Stimulated activated CD8-positive, alpha-beta memory T cell treated with anti-CD3 and anti-CD28 coated beads, Interleukin-4, amount 100 ng/mL, for 1 hour (primary cell): ENCODE results near the gene SMIM11.
"Not testable (repeated sequence)": the region's sequence is repeated elsewhere in the genome, so short reads cannot be mapped to it uniquely, and the experiment has no call there.

Experiments used
- DNase-seq, 2 donors: peaks; one replicate each; pipeline ENCODE4 v3.0.0-alpha.2; 2020; ENCODE audit warnings: low read depth in 2 of 2, low spot score in 1 of 2

Gene SMIM11

GRCh38 chr21:34354836-34355235 lies 20.5 kb upstream of the SMIM11 start:
- no peak for DNase-seq

- no peak for DNase-seq
Measured at GRCh38 chr21:34355570-34355969, 19.7 kb upstream of the SMIM11 start.

DNA sequence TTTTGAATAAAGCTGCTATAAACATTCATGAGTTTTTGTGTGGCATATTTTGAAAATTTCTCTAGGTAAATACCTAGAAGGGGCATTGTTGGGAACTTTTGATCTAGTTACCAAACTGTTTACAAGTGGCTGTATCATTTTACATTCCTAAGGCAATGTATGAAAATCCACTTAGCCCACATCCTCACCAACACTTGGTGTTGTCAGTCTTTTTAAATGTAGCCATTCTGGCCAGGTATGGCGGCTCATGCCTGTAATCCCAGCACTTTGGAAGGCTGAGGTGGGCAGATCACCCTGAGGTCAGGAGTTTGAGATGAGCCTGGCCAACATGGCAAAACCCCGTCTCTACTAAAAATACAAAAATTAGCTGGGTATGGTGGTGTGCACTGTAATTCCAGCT lies 17.4 kb upstream of the SMIM11 start:
- no peak for DNase-seq

GRCh38 chr21:34358866-34359265 lies 16.4 kb upstream of the SMIM11 start:
- DNase-seq: no peak

- no peak for DNase-seq
Measured at GRCh38 chr21:34360488-34361241, 14.6 kb upstream of the SMIM11 start.

DNA sequence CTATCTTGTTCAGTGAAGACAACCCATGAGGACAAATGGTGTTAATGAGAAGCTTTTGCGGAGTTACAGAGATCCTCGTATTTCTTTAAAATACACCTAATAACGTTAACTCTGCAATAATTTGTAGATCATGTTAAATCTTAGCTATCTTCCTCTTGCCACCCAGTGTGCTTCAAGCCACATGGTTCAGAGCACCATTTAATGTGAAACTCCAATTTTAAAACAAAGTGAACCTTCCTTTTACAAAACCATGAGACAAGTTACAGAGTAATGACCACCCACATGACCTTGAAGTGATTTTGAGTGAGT lies 13.2 kb upstream of the SMIM11 start:
- DNase-seq: no peak

GRCh38 chr21:34362670-34363069 lies 12.6 kb upstream of the SMIM11 start:
- no peak for DNase-seq

- DNase-seq: no peak
Measured at GRCh38 chr21:34363733-34364132, 11.6 kb upstream of the SMIM11 start, which contains the start of gene KCNE2. KCNE2 (plus strand) TSS chr21:34364006; CDS start chr21:34370479, 6,473 bp downstream.

GRCh38 chr21:34364921-34365320 lies 10.4 kb upstream of the SMIM11 start:
- no peak for DNase-seq

GRCh38 chr21:34365809-34366208 lies 9.5 kb upstream of the SMIM11 start:
- no peak for DNase-seq

DNA sequence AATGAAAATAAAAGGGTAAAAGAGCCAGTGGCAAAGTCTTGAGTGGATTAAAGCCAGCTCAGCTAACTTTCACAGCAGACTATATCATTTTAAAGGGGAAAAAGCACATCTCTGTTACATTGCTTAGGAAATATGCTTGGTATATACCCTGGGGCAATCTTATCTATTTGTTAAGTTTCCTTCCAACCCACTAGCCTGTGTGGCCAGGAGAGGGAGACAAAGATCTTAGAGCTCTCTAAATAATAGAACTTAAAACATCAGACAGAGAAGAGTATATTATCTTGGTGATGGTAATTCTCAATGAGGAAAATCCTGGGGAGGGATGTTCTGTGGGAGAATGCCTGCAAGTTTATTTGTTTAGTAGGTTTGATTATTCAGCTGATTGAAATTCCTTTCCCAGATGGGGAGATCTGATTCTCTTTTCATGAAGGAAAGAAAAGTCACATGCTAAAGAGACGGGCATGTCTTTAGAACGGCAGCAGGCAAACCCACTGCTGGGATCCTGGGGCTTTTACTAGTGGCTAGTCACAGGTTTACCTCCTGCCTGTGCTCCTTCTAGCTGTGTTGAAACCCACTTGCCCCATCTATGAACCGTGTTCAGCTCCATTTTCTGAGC lies 7.9 kb upstream of the SMIM11 start:
- DNase-seq: peak in 1 of 2 donors; percentile 8

DNA sequence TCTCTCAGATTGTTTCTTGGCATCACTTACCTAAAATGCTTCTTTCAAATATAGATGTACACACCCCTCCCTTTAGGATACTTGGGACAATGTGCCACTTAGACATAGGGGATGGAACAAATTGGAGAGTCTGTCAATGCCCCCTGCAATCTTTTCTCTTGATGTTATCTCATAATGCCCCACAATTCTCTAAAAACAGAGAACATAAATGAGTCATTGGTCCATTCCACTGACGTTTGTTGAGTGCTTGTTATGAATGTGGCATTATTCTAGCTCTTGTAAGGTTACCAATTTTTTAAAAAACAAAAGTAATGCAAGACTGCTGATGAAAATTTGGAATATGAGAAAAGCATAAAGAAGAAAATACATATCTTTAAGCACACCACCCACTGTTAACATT lies 5.6 kb upstream of the SMIM11 start:
- no peak for DNase-seq

DNA sequence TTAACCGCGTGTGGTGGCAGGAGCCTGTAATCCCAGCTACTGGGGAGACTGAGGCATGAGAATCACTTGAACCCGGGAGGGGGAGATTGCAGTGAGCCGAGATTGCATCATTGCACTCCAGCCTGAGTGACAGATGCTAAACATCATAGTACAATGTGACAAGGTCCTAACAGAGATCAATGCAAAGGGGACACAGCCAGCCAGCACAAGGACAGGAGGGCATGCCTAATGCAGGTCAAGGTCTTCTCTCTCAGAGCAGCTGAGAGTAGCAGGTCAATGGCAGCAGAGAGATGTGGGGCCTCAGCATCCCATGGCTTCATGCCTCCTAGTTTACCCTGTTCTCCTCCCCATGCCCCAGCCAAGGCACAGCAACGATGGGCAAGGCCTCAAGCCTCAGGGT lies 3.0 kb upstream of the SMIM11 start:
- no peak for DNase-seq

GRCh38 chr21:34374462-34374861 lies 845 bp upstream of the SMIM11 start:
- not testable (repeated sequence) for DNase-seq

DNA sequence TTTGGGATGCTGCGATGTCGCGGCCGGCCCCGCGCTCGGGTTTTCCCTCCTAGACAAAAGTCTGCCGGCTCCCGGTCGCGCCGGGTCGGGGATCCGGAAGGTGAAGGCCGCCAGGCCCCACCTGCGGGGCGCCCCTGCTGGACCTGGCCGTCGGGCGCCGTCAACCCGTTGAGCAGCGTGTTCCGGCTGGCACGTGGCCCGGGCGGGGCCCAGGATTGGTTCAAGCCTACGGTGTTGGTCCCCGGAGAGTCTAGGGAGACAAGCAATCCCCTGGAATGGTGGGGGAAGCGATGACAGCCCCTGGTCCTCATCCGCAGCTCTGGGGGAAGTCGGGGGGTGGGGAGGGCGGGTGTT lies 289 bp downstream of the SMIM11 start:
- not testable (repeated sequence) for DNase-seq

- DNase-seq: not testable (repeated sequence)
Measured at GRCh38 chr21:34383138-34383537, 7.8 kb downstream of the SMIM11 start.

GRCh38 chr21:34383724-34384415 lies 8.6 kb downstream of the SMIM11 start:
- DNase-seq: not testable (repeated sequence)

- not testable (repeated sequence) for DNase-seq
Measured at GRCh38 chr21:34400522-34400921, 25.2 kb downstream of the SMIM11 start.

- DNase-seq: not testable (repeated sequence)
Measured at GRCh38 chr21:34404742-34405141, 29.4 kb downstream of the SMIM11 start.

DNA sequence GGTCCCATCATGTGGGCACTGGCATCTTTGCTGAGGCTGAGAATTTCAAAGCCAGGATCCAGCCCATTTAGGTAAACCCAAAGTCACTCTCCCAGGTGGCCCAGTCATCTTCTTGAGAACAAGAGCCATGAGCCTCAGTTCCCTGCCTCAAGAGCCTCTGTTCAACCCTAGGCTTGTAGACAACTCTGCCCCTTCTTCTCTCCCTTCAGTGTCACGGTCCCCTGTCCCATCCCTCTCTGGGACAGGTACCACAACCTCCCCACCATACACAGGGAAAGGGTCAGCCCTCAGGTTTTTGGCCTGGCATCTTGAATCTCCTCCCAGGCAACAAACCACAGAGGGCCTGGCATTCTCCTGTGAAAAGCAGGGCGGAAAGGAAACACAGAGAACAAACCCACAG lies 30.4 kb downstream of the SMIM11 start:
- DNase-seq: not testable (repeated sequence)

DNA sequence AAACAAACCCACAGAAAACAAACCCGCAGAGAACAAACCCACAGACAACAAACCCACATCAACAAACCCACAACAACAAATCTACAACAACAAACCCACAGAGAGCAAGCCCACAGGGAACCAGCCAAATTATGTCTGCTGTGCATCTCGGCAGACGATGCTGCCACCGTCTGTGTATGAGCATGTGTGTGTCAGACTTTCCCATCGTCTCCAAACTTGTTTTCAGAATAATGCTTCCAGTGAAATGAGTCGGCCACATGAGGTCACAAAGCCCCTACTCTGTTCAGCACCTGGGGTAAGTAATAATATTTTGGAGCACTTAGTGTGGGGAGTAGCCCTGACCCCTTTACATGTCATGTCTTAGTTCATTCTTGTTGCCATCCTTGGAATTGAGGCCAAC lies 30.8 kb downstream of the SMIM11 start:
- not testable (repeated sequence) for DNase-seq

GRCh38 chr21:34406676-34407075 lies 31.4 kb downstream of the SMIM11 start:
- DNase-seq: not testable (repeated sequence)
